ENCODE results near the gene C1orf159. TPM values are rescaled to one million over a fixed set of nuclear protein-coding genes. Genes with fewer than 3 reads are reported as not detected.
A peak's percentile ranks its signal among the peaks of the same experiment; 100 is the strongest.

Gene C1orf159
- total and polyA plus RNA-seq, 10 of the 15 experiments (the other 5 are each of a cell fraction or from before 2014, with no cell fraction given), result 0.11 to 23.4 (median 8.0) TPM

- H4K20me1 ChIP-seq (ENCODE audit: control insufficient read depth, insufficient read depth), result no peaks in the 10 kb centered on the region
- FAIRE-seq (no peak), DNase-seq (ENCODE audit: low read depth, low spot score) (no peak), ATAC-seq (no peak)
- no peaks in the 10 kb centered on the region for H3K27me3 ChIP-seq (replicated peaks in 1 of 2; ENCODE audit: control insufficient read depth in 2 of 2, insufficient read depth in 2 of 2, low read length in 1 of 2)
- TF ChIP-seq RELB (IDR thresholded peaks at IDR 0.05; ENCODE audit: low read depth) (no peak), IRF3 (IDR thresholded peaks at IDR 0.05) (no peak), ZNF217 (IDR thresholded peaks at IDR 0.05) (no peak), FOS (IDR thresholded peaks at IDR 0.05; ENCODE audit: borderline replicate concordance, extremely low read depth, insufficient read length) (no peak), ZBTB11 (CRISPR knock-in tag; IDR thresholded peaks at IDR 0.05) (no peak), POLR2A (IDR thresholded peaks at IDR 0.05; ENCODE audit: low read depth, low read length) (0 out of 2 replicates have a peak, but pooled peaks have one; percentile 8), E2F8 (IDR thresholded peaks at IDR 0.05; ENCODE audit: low read depth, partially characterized antibody) (no peak)
- no peak overlapping the region for H3K4me3 ChIP-seq
- in situ Hi-C loops (cut with MboI), result no loop called here
- H3K36me3 ChIP-seq (ENCODE audit: control insufficient read depth in 2 of 2, insufficient read depth in 2 of 2, low read length in 1 of 2), result no peaks in the 10 kb centered on the region
- ChIA-PET RAD21 (ENCODE audit: unreplicated experiment) (no interaction called here), SMC1A (ENCODE audit: uncharacterized antibody, unreplicated experiment) (no interaction called here), CTCF (no interaction called here), POLR2A (no interaction called here)
- H3K4me1 ChIP-seq (ENCODE audit: control insufficient read depth, insufficient read depth, low read length), result peaks cover under 1% of the 10 kb centered on the region; the same call in 1 of the 2 replicates
- no peak overlapping the region for H3K9ac ChIP-seq (ENCODE audit: control insufficient read depth, insufficient read depth, low read length)
- intact Hi-C loops (cut with micrococcal nuclease; ENCODE audit: unreplicated experiment), result no loop called here
- no peak overlapping the region for H3K4me2 ChIP-seq (ENCODE audit: control insufficient read depth, insufficient read depth)
- H2AFZ ChIP-seq (ENCODE audit: control insufficient read depth, low read depth, low read length), result no peak overlapping the region
- H3K27ac ChIP-seq (ENCODE audit: control insufficient read depth, insufficient read depth), result no peak overlapping the region
- WGBS (ENCODE audit: insufficient coverage, insufficient replicate concordance, low lambda C conversion rate, missing lambda C conversion rate), result 80% methylated on average over 26 of the region's 30 CpGs
- H3K79me2 ChIP-seq (ENCODE audit: control insufficient read depth, insufficient read depth, low read length), result no peaks in the 10 kb centered on the region
- no peaks in the 10 kb centered on the region for H3K9me3 ChIP-seq (replicated peaks; ENCODE audit: control insufficient read depth, insufficient read depth, low read length)
- no TSS peak for BruUV-seq (replicated peaks)
These were observed 30.6 kb downstream of the C1orf159 start for GRCh38 chr1:1085171-1085841.

Data from GM12878 (cell line).